Ishikawa (cell line): ENCODE results near the gene CD82.

ENCODE experiments used
- CEBPB ChIP-seq: IDR thresholded peaks from 2 replicates; pipeline ENCODE4 v1.6.1; 2012
- CREB1 ChIP-seq: IDR thresholded peaks from 2 replicates; pipeline ENCODE4 v1.6.1; 2012; ENCODE audit warnings: low read depth
- EGR1 ChIP-seq: IDR thresholded peaks from 2 replicates; pipeline ENCODE4 v1.6.1; 2012
- EP300 ChIP-seq: IDR thresholded peaks from 2 replicates; pipeline ENCODE4 v1.6.1; 2012; ENCODE audit warnings: borderline replicate concordance
- FOXM1 ChIP-seq: IDR thresholded peaks from 2 replicates; pipeline ENCODE4 v1.6.1; 2012; ENCODE audit warnings: low read depth, borderline replicate concordance
- NFIC ChIP-seq: IDR thresholded peaks from 2 replicates; pipeline ENCODE4 v1.6.1; 2012
- RAD21 ChIP-seq: IDR thresholded peaks from 2 replicates; pipeline ENCODE4 v1.6.1; 2012; ENCODE audit warnings: low read depth
- TAF1 ChIP-seq: IDR thresholded peaks from 2 replicates; pipeline ENCODE4 v1.6.1; 2012; ENCODE audit warnings: low read depth, mild to moderate bottlenecking
- TCF12 ChIP-seq: IDR thresholded peaks from 2 replicates; pipeline ENCODE4 v1.6.1; 2012; ENCODE audit warnings: low read depth
- TEAD4 ChIP-seq: IDR thresholded peaks from 2 replicates; pipeline ENCODE4 v1.6.1; 2012
- TF ChIP-seq, protein P1 (sequence below): IDR thresholded peaks from 2 replicates; pipeline ENCODE4 v1.6.1; 2012; ENCODE audit warnings: low read depth, mild to moderate bottlenecking

DNA sequence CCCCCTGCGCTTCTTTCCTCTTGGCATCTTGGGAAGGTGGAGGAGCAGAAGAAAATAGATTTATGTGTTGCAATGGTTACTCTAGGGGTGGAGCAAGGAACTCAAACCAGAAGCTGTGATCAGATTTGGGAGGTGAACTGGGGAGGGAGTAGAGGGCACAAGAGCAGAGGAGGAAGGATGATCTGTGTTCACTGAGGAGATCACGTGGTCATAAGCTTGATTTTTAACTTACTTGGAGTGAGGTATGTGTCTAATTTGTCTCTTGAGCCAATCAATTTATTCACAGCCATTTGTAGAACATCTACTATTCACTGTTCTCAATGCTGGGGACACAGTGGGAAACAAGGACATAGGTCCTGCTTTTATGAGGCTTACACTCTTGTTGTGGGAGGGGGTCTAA lies 24.8 kb upstream of the CD82 start:
- TF ChIP-seq CEBPB (no peak), TCF12 (no peak), RAD21 (no peak), CREB1 (no peak), FOXM1 (no peak), NFIC (no peak), TAF1 (no peak), EGR1 (no peak), TEAD4 (no peak), EP300 (no peak)
- TF ChIP-seq, protein P1, sequence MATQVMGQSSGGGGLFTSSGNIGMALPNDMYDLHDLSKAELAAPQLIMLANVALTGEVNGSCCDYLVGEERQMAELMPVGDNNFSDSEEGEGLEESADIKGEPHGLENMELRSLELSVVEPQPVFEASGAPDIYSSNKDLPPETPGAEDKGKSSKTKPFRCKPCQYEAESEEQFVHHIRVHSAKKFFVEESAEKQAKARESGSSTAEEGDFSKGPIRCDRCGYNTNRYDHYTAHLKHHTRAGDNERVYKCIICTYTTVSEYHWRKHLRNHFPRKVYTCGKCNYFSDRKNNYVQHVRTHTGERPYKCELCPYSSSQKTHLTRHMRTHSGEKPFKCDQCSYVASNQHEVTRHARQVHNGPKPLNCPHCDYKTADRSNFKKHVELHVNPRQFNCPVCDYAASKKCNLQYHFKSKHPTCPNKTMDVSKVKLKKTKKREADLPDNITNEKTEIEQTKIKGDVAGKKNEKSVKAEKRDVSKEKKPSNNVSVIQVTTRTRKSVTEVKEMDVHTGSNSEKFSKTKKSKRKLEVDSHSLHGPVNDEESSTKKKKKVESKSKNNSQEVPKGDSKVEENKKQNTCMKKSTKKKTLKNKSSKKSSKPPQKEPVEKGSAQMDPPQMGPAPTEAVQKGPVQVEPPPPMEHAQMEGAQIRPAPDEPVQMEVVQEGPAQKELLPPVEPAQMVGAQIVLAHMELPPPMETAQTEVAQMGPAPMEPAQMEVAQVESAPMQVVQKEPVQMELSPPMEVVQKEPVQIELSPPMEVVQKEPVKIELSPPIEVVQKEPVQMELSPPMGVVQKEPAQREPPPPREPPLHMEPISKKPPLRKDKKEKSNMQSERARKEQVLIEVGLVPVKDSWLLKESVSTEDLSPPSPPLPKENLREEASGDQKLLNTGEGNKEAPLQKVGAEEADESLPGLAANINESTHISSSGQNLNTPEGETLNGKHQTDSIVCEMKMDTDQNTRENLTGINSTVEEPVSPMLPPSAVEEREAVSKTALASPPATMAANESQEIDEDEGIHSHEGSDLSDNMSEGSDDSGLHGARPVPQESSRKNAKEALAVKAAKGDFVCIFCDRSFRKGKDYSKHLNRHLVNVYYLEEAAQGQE: no peak
